Sigmoid colon (tissue), 4 donors: ENCODE data around the gene DGLUCY.

Experiments
- CTCF ChIP-seq, 4 experiments: fragments of 450-650 bp in 3 of 4; fragments of 200-600 bp in 1 of 4; IDR thresholded peaks; one replicate each; pipeline ENCODE4 v1.5.1; 2016 to 2019; ENCODE audit warnings: antibody characterized with exemption in 4 of 4, mild to moderate bottlenecking in 3 of 4, moderate library complexity in 2 of 4
- EP300 ChIP-seq, 4 donors: sonication (generic); formaldehyde crosslinking; IDR thresholded peaks; one replicate each; pipeline ENCODE4 v1.6.1; 2017; ENCODE audit warnings: antibody characterized with exemption in 4 of 4
- POLR2A ChIP-seq, 2 donors: fragments of 450-650 bp; IDR thresholded peaks; one replicate each; pipeline ENCODE4 v1.6.1; 2016; ENCODE audit warnings: antibody characterized with exemption in 2 of 2, mild to moderate bottlenecking in 2 of 2, moderate library complexity in 2 of 2
- POLR2AphosphoS5 ChIP-seq, 4 donors: sonication (generic); formaldehyde crosslinking; IDR thresholded peaks; one replicate each; pipeline ENCODE4 v1.6.1; 2017; ENCODE audit warnings: antibody characterized with exemption in 4 of 4

- no peak for TF ChIP-seq POLR2AphosphoS5 (IDR thresholded peaks at IDR 0.05)
- no peak for TF ChIP-seq CTCF (IDR thresholded peaks at IDR 0.05)
- TF ChIP-seq EP300 (IDR thresholded peaks at IDR 0.05) = no peak
- no peak for TF ChIP-seq POLR2A (IDR thresholded peaks at IDR 0.05)
Measured at GRCh38 chr14:91127924-91128323, 14.1 kb downstream of the DGLUCY start.
